Measurements from ENCODE around the gene L3MBTL2.
"Not testable (repeated sequence)": the region's sequence is repeated elsewhere in the genome, so short reads cannot be mapped to it uniquely, and the experiment has no call there.

The L3MBTL2 gene

DNA sequence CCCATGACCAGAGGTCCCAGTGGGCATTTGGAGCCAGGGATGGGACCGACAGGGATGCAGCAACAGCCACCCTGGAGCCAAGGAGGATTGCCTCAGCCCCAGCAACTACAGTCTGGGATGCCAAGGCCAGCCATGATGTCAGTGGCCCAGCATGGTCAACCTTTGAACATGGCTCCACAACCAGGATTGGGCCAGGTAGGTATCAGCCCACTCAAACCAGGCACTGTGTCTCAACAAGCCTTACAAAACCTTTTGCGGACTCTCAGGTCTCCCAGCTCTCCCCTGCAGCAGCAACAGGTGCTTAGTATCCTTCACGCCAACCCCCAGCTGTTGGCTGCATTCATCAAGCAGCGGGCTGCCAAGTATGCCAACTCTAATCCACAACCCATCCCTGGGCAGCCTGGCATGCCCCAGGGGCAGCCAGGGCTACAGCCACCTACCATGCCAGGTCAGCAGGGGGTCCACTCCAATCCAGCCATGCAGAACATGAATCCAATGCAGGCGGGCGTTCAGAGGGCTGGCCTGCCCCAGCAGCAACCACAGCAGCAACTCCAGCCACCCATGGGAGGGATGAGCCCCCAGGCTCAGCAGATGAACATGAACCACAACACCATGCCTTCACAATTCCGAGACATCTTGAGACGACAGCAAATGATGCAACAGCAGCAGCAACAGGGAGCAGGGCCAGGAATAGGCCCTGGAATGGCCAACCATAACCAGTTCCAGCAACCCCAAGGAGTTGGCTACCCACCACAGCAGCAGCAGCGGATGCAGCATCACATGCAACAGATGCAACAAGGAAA lies 27.3 kb upstream of the L3MBTL2 start:
- in situ Hi-C loops (cut with HindIII; ENCODE audit: low sequenced_read_pairs): no loop called here
- no peak for DNase-seq (ENCODE audit: low read depth, low spot score)
- H3K4me3 ChIP-seq (ENCODE audit: low read depth, low read length): no peak overlapping the region
- TF ChIP-seq, protein P1, sequence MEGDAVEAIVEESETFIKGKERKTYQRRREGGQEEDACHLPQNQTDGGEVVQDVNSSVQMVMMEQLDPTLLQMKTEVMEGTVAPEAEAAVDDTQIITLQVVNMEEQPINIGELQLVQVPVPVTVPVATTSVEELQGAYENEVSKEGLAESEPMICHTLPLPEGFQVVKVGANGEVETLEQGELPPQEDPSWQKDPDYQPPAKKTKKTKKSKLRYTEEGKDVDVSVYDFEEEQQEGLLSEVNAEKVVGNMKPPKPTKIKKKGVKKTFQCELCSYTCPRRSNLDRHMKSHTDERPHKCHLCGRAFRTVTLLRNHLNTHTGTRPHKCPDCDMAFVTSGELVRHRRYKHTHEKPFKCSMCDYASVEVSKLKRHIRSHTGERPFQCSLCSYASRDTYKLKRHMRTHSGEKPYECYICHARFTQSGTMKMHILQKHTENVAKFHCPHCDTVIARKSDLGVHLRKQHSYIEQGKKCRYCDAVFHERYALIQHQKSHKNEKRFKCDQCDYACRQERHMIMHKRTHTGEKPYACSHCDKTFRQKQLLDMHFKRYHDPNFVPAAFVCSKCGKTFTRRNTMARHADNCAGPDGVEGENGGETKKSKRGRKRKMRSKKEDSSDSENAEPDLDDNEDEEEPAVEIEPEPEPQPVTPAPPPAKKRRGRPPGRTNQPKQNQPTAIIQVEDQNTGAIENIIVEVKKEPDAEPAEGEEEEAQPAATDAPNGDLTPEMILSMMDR (IDR thresholded peaks at IDR 0.05; ENCODE audit: low read depth, low read length): no peak

DNA sequence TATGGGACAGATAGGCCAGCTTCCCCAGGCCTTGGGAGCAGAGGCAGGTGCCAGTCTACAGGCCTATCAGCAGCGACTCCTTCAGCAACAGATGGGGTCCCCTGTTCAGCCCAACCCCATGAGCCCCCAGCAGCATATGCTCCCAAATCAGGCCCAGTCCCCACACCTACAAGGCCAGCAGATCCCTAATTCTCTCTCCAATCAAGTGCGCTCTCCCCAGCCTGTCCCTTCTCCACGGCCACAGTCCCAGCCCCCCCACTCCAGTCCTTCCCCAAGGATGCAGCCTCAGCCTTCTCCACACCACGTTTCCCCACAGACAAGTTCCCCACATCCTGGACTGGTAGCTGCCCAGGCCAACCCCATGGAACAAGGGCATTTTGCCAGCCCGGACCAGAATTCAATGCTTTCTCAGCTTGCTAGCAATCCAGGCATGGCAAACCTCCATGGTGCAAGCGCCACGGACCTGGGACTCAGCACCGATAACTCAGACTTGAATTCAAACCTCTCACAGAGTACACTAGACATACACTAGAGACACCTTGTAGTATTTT lies 26.6 kb upstream of the L3MBTL2 start:
- H3K4me3 ChIP-seq (ENCODE audit: low read depth, low read length): no peak overlapping the region
- DNase-seq (ENCODE audit: low read depth, low spot score): no peak
- in situ Hi-C loops (cut with HindIII; ENCODE audit: low sequenced_read_pairs): no loop called here
- TF ChIP-seq, protein P1 (IDR thresholded peaks at IDR 0.05; ENCODE audit: low read depth, low read length): no peak

DNA sequence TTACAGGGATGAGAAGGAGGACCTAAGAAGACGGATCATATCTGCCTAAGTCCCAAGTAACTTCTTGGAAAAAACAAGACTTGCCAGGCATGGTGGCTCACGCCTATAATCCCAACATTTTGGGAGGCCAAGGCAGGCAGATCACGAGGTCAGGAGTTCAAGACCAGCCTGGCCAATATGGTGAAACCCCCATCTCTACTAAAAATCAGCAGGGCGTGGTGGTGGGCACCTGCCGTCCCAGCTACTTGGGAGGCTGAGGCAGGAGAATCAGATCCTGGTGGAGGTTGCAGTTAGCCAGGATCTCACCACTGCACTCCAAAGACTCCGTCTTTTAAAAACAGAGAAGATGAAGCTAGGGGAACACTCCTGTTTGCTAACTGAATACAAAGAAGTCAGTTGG lies 24.8 kb upstream of the L3MBTL2 start:
- H3K4me3 ChIP-seq (ENCODE audit: low read depth, low read length); in situ Hi-C loops (cut with HindIII; ENCODE audit: low sequenced_read_pairs); DNase-seq (ENCODE audit: low read depth, low spot score): not testable (repeated sequence)

DNA sequence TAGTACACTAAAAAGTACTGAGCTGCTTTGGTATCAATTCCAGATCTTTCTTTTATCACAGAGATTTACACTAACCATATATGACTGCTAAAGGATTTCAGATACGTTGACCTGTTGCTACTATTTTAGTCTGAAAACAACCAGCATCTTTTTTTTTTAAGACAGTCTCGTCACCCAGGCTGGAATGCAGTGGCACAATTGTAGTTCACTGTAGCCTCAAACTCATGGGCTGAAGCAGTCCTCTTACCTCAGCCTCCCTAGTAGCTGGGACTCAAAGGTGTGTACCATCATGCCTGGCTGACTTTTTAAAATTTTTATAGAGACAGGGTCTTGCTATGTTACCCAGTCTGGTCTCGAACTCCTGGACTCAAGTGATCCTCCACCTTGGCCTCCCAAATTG lies 24.2 kb upstream of the L3MBTL2 start:
- TF ChIP-seq, protein P1 (IDR thresholded peaks at IDR 0.05; ENCODE audit: low read depth, low read length): no peak
- in situ Hi-C loops (cut with HindIII; ENCODE audit: low sequenced_read_pairs): no loop called here
- H3K4me3 ChIP-seq (ENCODE audit: low read depth, low read length): no peak overlapping the region
- no peak for DNase-seq (ENCODE audit: low read depth, low spot score)

DNA sequence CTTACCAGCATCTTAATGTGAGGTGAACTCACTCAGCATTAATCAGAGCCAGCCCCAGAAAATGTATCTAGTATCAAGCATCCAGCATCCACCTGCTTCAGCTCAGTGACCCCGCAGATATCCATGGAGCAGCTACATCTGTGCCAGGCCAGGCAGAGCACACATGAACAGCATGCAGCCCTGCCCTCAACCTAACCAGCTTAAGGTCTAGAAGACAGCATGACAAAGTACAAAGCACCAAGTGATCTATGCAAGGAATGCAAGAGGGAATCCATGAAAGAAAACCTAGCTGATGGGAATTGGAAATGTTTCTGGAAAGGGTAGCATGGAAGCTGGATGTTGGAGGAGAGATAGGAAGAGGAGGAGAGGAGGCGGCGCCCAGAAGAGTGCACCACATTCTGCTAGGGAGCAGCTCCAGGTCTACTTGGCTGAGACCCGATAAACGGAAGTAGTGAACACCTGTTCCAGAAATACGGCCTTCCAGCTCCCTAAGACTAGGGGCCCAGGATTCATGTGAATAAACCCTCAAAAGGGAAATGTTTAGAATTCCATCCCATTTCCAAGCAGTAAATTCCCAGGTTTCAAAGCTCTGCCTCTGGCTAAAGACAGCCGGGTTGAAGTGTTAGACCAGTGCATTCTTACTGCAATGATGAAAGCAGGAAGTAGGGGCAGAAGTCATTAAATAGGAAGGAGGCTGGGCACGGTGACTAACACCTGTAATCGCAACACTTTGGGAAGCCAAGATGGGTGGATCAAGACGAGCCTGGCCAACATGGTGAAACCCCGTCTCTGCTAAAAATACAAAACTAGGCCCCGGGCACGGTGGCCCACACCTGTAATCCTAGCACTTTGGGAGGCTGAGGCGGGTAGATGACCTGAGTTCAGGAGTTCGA lies 23.5 kb upstream of the L3MBTL2 start:
- no peak overlapping the region for H3K4me3 ChIP-seq (ENCODE audit: low read depth, low read length)
- DNase-seq (ENCODE audit: low read depth, low spot score): no peak
- TF ChIP-seq, protein P1 (IDR thresholded peaks at IDR 0.05; ENCODE audit: low read depth, low read length): no peak
- in situ Hi-C loops (cut with HindIII; ENCODE audit: low sequenced_read_pairs): no loop called here

DNA sequence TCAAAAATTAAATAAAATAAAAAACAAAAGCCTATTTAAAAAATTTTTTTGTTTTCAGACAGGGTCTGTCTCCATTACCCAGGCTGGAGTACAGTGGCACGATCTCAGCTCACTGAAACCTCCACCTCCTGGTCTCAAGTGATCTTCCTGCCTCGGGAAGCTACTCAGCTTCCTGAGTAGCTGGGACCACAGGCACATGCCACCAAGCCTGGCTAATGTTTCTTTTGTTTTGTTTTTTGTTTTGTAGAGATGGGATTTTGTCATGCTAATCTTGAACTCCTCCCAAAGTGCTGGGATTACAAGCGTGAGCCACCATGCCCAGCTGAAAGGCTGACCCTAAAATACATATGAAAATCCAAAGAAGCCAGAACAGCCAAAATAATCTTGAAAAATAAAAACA lies 20.4 kb upstream of the L3MBTL2 start:
- no peak overlapping the region for H3K4me3 ChIP-seq (ENCODE audit: low read depth, low read length)
- no peak for DNase-seq (ENCODE audit: low read depth, low spot score)
- in situ Hi-C loops (cut with HindIII; ENCODE audit: low sequenced_read_pairs): no loop called here
- TF ChIP-seq, protein P1 (IDR thresholded peaks at IDR 0.05; ENCODE audit: low read depth, low read length): no peak

All from astrocyte of the spinal cord (primary cell).